GM12891 (cell line): ENCODE measurements around the gene NGDN.

Experiments used
- DNase-seq: peaks from one replicate; pipeline ENCODE4 v3.0.0; 2011; ENCODE audit warnings: low spot score; ENCODE audit not compliant: insufficient read length
- FAIRE-seq: peaks from 2 replicates; lab custom pipeline; 2011; peaks lifted over from hg19 to GRCh38; lab: Jason Lieb, UNC
- PAX5 ChIP-seq: IDR thresholded peaks from 2 replicates; pipeline ENCODE4 v1.6.1; 2011; ENCODE audit warnings: low read length, moderate library complexity, mild to moderate bottlenecking; ENCODE audit not compliant: insufficient read depth, severe bottlenecking
- POLR2A ChIP-seq: IDR thresholded peaks from 2 replicates; pipeline ENCODE4 v1.6.1; 2011; ENCODE audit warnings: low read depth, low read length, control low read depth
- POLR2AphosphoS5 ChIP-seq: IDR thresholded peaks from 2 replicates; pipeline ENCODE4 v1.6.1; 2011; ENCODE audit warnings: low read depth, low read length, control low read depth
- POU2F2 ChIP-seq: IDR thresholded peaks from 2 replicates; pipeline ENCODE4 v1.6.1; 2011; ENCODE audit warnings: low read depth, mild to moderate bottlenecking, control low read depth, low read length, moderate library complexity
- SPI1 ChIP-seq: IDR thresholded peaks from 2 replicates; pipeline ENCODE4 v1.6.1; 2011; ENCODE audit warnings: low read depth, low read length, control low read depth
- TAF1 ChIP-seq: IDR thresholded peaks from 2 replicates; pipeline ENCODE4 v1.6.1; 2011; ENCODE audit warnings: low read depth, low read length, control low read depth

Gene NGDN

DNA sequence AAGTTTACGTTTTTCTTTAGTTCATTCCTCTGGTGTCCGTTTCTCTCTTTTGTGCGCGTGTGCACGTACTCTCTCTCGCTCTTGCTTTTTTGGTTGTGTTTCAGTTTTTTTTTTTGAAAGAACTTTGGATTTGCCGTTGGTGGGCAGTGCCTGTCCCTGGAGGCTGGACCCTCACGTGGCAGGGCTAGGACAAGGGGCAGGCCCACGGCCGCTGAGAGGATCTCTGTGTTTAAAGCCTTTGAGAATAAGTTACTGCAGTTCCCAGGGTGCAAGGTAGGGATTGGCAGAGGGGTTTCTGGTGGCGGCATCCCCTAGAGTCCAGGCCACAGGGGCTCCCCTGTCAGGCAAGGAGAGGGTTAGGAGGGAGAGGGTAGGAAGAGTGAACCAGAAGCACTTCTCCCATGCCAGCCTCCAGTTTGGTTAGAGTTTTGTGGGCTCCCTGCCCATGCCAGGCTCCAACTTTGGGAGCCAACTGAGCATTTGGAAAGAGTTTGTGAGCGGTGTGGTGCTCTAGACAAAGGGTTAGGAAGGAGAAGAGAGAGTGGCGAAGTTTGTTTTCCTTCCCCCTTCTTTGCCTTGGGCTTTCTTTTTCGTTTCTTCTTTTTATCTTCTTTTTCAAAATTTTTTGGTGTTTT, 51.5 kb downstream of the NGDN start:
- DNase-seq (no peak), FAIRE-seq (no peak)
- no peak for TF ChIP-seq POU2F2
- TF ChIP-seq SPI1, result no peak

DNA sequence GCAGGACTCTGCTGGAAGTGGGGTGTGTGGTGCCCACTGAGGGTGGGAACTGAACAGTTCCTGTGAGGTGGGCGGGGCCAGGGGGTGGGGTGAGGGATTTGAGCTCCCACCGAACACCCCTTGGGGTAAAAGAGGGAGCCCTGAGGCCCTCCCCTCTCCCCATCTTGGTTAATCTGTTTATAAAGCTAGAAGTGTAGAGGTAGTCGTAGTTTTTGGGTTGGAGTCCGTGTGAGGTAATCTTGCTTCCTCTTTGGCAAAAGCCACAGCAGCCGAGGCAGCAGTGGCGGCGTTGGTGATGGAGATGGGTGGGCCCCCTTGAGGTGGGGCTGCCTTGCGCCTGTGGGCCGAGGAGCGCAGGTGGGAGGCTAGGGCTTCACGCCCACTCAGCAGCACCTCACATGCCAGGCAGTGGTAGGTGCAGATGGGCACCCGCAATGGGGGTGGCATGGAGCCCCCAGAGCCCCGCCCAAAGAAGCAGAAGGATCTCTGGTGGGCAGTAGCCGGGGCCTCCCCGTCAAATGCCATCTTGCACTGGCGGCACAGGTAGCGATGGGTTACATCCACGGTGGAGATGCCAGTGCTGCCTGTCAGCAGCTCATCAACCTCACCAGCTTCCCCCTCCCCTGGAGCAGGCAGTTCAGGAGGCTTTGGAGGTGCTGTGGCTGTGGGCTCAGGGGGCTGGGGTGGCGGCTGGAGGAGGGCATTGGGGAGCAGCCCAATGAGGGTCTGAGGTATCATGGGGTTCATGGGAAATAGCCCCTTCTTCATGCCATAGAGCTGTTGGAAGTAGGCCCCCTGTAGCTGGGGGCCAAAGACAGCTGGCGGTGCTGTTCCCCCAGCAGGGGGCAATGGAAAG, 52.5 kb downstream of the NGDN start:
- no peak for DNase-seq
- TF ChIP-seq POLR2A (no peak), POLR2AphosphoS5 (no peak)
- FAIRE-seq, result no peak

DNA sequence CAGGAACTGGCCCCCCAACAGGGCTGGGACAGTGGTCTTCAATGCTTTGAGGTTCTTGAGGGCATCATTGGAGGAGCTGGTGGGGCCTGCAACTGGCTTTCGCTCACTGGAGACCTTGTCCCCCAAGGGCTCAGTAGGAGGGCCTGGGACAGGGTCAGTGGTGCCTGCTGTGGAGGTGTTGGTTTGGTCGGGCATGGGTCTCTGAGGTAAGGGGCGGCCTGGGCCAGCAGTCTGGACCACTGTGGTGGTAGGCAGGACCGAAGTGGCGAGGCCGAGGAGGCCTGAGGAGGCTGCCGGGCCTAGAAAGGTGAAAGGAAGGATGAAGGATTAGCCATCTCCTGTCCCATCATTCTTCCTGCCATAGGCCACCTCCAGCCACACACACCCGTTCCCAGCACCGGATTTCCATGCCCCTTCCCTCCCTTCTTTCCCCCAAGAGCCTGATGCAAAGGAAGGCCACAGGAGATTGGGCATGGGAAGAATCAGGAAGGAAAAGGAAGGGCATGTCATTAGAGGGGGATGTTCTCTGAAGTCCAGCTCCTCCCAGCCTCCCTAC, 53.2 kb downstream of the NGDN start:
- TF ChIP-seq TAF1 (no peak), POU2F2 (no peak), POLR2A (no peak), POLR2AphosphoS5 (no peak), PAX5 (no peak)
- DNase-seq, result no peak
- FAIRE-seq, result no peak

DNA sequence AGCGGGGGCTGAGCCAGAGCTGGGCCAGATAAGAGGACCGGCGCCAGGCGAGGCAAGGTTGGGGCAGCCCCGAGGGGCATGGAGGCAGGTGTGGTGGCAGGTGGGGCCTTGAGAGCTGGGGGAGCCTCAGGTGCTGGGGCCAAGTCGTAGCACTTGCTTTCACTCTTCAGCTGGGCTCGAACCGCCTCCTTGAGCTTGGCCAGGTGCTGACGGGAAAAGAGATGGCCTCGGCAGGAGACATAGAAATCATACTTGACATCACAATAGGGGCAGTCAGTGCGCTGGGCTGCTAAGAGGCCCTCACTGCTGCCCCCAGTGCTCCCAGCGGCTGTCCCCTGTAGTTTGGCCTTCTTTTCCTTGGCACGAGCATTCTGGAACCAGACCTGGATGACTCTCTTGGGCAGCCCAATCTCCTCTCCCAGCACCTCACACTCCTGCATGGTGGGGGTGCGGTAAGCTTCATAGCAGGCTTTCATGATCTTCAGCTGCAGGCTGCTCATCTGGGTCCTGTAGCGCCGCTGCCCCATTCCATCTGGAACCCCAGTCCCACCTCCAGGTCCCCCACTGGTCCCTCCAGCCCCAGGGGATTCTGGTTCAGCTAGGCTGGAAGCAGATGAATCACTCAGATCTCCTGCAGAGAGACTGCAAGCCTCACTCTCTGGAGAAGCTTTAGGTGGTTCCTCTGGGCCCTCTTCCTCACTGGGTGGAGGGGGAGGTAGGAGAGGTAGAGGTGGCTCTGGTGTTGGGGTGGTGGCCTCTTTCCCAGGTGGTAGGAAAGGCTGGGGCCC, 53.9 kb downstream of the NGDN start:
- FAIRE-seq, result no peak
- DNase-seq, result no peak

DNA sequence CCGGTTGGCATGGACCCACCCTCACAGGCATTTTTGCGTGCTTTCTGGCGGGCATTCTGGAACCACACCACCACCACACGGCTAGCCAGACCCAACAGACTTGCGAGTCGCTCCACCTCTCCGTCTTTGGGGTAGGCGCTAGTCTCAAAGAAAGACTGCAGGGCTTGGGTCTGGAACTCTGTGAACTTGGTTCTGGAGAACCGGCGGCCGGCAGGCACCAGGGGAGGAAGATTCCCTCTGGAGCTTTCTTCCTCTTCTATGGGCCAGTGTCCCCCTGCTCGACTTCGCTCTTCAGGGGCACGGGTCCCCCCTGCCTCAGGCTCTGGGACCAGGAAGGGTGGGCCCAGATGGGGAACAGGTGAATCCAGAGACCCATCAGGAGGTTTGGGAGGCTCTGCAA, 55.5 kb downstream of the NGDN start:
- DNase-seq (no peak), FAIRE-seq (no peak)
- TF ChIP-seq POU2F2 (no peak), PAX5 (no peak), POLR2A (no peak), POLR2AphosphoS5 (no peak), SPI1 (no peak), TAF1 (no peak)

More for the DNA sequence above, 53.9 kb downstream of the NGDN start:
- no peak for TF ChIP-seq PAX5
- no peak for TF ChIP-seq TAF1
- no peak for TF ChIP-seq SPI1

DNA sequence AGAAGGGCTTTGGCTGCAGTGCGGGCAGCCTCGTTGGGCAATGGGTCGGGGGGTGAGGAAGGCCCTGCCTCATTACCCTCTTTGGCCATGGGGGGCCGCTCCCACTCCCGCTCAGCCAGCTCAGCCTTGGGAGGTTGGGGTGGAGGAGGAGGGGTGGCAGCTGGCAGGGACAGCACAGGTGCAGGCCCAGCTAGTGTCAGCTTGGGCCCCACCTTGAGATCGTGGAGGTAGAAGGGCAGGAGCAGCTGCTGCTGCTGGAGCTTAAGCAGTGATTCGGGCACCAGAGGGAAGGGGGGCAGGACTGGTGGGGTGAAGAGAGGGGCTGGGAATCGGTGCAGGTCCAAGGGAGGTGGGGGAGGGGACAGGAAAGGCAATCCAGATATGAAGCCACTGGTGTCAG, 56.1 kb downstream of the NGDN start:
- DNase-seq, result no peak
- no peak for TF ChIP-seq PAX5
- TF ChIP-seq SPI1, result no peak
- no peak for TF ChIP-seq TAF1
- TF ChIP-seq POLR2AphosphoS5, result no peak
- TF ChIP-seq POU2F2, result no peak
- no peak for TF ChIP-seq POLR2A
- no peak for FAIRE-seq
